ENCODE data around the gene MARCHF4. TPM values are rescaled to one million over a fixed set of nuclear protein-coding genes. Genes with fewer than 3 reads are reported as not detected.

MARCHF4 gene
- total RNA-seq: under 1 TPM in 1 of 4 donors, not detected in 3; 0.07 TPM

- H3K36me3 ChIP-seq: no peaks in the 10 kb centered on the region
- H3K4me1 ChIP-seq: peaks cover 0 to 7% of the 10 kb centered on the region in 2 donors
- no peaks in the 10 kb centered on the region for H3K9me3 ChIP-seq
- no peak within 1 kb of the TSS for H3K4me3 ChIP-seq
- TF ChIP-seq CTCF (IDR thresholded peaks at IDR 0.05) (no peak), POLR2A (IDR thresholded peaks at IDR 0.05) (no peak)
- H3K27me3 ChIP-seq: no peaks in the 10 kb centered on the region
- intact Hi-C loops (cut with DNase I; ENCODE audit: low total_unique reads): no loop called here
- DNase-seq: peak; percentile 42 to 76
- no peak within 1 kb of the TSS for H3K27ac ChIP-seq
Observed at GRCh38 chr2:216371721-216372702, at the start of gene MARCHF4. MARCHF4 (minus strand) TSS chr2:216372483; CDS start chr2:216370260, 2,223 bp downstream.

- intact Hi-C loops (cut with DNase I; ENCODE audit: low total_unique reads): no loop called here
- TF ChIP-seq CTCF (IDR thresholded peaks at IDR 0.05) (no peak), POLR2A (IDR thresholded peaks at IDR 0.05) (no peak)
- Histone ChIP-seq H3K36me3 (no peaks in the 10 kb centered on the region), H3K4me1 (no peaks in the 10 kb centered on the region), H3K9me3 (no peaks in the 10 kb centered on the region), H3K27ac (no peak overlapping the region), H3K4me3 (no peak overlapping the region), H3K27me3 (no peaks in the 10 kb centered on the region)
- DNase-seq: no peak
Observed at GRCh38 chr2:216420367-216421101, 48.3 kb upstream of the MARCHF4 start.

- DNase-seq: no peak
- H3K4me1 ChIP-seq: no peaks in the 10 kb centered on the region
- H3K4me3 ChIP-seq: no peak overlapping the region
- intact Hi-C loops (cut with DNase I; ENCODE audit: low total_unique reads): no loop called here
- TF ChIP-seq CTCF (IDR thresholded peaks at IDR 0.05) (no peak), POLR2A (IDR thresholded peaks at IDR 0.05) (no peak)
- H3K9me3 ChIP-seq: no peaks in the 10 kb centered on the region
- no peaks in the 10 kb centered on the region for H3K27me3 ChIP-seq
- no peaks in the 10 kb centered on the region for H3K36me3 ChIP-seq
- no peak overlapping the region for H3K27ac ChIP-seq
Observed at GRCh38 chr2:216418981-216419380, 46.7 kb upstream of the MARCHF4 start.

- no peak overlapping the region for H3K4me3 ChIP-seq
- no peak for TF ChIP-seq POLR2A (IDR thresholded peaks at IDR 0.05)
- TF ChIP-seq CTCF (IDR thresholded peaks at IDR 0.05): no peak
- H3K36me3 ChIP-seq: no peaks in the 10 kb centered on the region
- intact Hi-C loops (cut with DNase I; ENCODE audit: low total_unique reads): no loop called here
- H3K27ac ChIP-seq: no peak overlapping the region
- H3K9me3 ChIP-seq: no peaks in the 10 kb centered on the region
- no peaks in the 10 kb centered on the region for H3K4me1 ChIP-seq
- no peaks in the 10 kb centered on the region for H3K27me3 ChIP-seq
- DNase-seq: no peak
Observed at GRCh38 chr2:216416571-216417307, 44.5 kb upstream of the MARCHF4 start.

Measured in uterus (tissue), 4 donors.